HG02798 (cell line): ENCODE measurements around the gene ARMC2.

ENCODE experiments used
- ATAC-seq: cut with Tn5 transposase; IDR thresholded peaks from one replicate; pipeline ENCODE4 v1.9.1; 2021; ENCODE audit warnings: mild to moderate bottlenecking; ENCODE audit not compliant: unreplicated experiment, poor library complexity

ARMC2 gene

GRCh38 chr6:109008537-109009235 lies 160.5 kb downstream of the ARMC2 start:
- peak; percentile 20 for ATAC-seq

- peak; percentile 98 for ATAC-seq
These were observed 161.2 kb downstream of the ARMC2 start for GRCh38 chr6:109009236-109009961.

GRCh38 chr6:109009962-109010704 lies 161.9 kb downstream of the ARMC2 start:
- ATAC-seq = no peak

GRCh38 chr6:109010705-109011102 lies 162.5 kb downstream of the ARMC2 start:
- no peak for ATAC-seq

GRCh38 chr6:109013656-109014305 lies 165.6 kb downstream of the ARMC2 start:
- ATAC-seq = no peak

GRCh38 chr6:109014606-109015005 lies 166.4 kb downstream of the ARMC2 start:
- no peak for ATAC-seq

- ATAC-seq = no peak
These were observed 167.0 kb downstream of the ARMC2 start for GRCh38 chr6:109015176-109015575.

- ATAC-seq = no peak
These were observed 171.7 kb downstream of the ARMC2 start for GRCh38 chr6:109019911-109020310.

GRCh38 chr6:109021870-109022269 lies 173.6 kb downstream of the ARMC2 start:
- ATAC-seq = no peak

- no peak for ATAC-seq
These were observed 175.2 kb downstream of the ARMC2 start for GRCh38 chr6:109023356-109023925.
